Islet of Langerhans (tissue), 1 donor: ENCODE measurements around the gene DPP7.
"Not testable (repeated sequence)": the region's sequence is repeated elsewhere in the genome, so short reads cannot be mapped to it uniquely, and the experiment has no call there.

Experiments used
- FAIRE-seq: peaks from one replicate; lab custom pipeline; 2011; peaks lifted over from hg19 to GRCh38; lab: Jason Lieb, UNC

Gene DPP7

GRCh38 chr9:137069508-137070091 lies 44.9 kb downstream of the DPP7 start:
- FAIRE-seq: no peak

- no peak for FAIRE-seq
Measured at GRCh38 chr9:137068539-137069507, 45.7 kb downstream of the DPP7 start.

- no peak for FAIRE-seq
Measured at GRCh38 chr9:137067860-137068538, 46.5 kb downstream of the DPP7 start.

- FAIRE-seq: no peak
Measured at GRCh38 chr9:137066096-137066861, 48.3 kb downstream of the DPP7 start.

GRCh38 chr9:137065336-137065967 lies 49.1 kb downstream of the DPP7 start:
- FAIRE-seq: no peak

GRCh38 chr9:137064880-137065164 lies 49.7 kb downstream of the DPP7 start:
- no peak for FAIRE-seq

GRCh38 chr9:137064027-137064879 lies 50.3 kb downstream of the DPP7 start:
- no peak for FAIRE-seq

GRCh38 chr9:137063311-137064026 lies 51.1 kb downstream of the DPP7 start:
- FAIRE-seq: no peak

GRCh38 chr9:137062798-137063197 lies 51.7 kb downstream of the DPP7 start:
- not testable (repeated sequence) for FAIRE-seq

- no peak for FAIRE-seq
Measured at GRCh38 chr9:137062384-137062783, 52.1 kb downstream of the DPP7 start.
